Stomach (tissue), 9 donors: ENCODE measurements around the gene BRI3BP. TPM values are rescaled to one million over a fixed set of nuclear protein-coding genes. Genes with fewer than 3 reads are reported as not detected.
"Not testable (repeated sequence)": the region's sequence is repeated elsewhere in the genome, so short reads cannot be mapped to it uniquely, and the experiment has no call there.

Source experiments
- DNase-seq, 2 donors: peaks; one replicate each; pipeline versions ENCODE4 v3.0.0 to v3.0.0-alpha.2; 2013 to 2019
- H3K27ac ChIP-seq, 5 donors: fragments of 200-600 bp in 4 of 5; sonication (generic) in 4 of 5; one replicate each; pipeline ENCODE4 v1.5.1; 2013 to 2019; ENCODE audit warnings: mild to moderate bottlenecking in 1 of 5, moderate library complexity in 1 of 5
- H3K27me3 ChIP-seq, 3 donors: fragments of 200-600 bp; sonication (generic); one replicate each; pipeline ENCODE4 v1.5.1; 2017 to 2019; ENCODE audit warnings: mixed run types in 1 of 3
- H3K36me3 ChIP-seq, 4 donors: fragments of 200-600 bp; sonication (generic); 1 replicate in 3 of 4; 2 replicates in 1 of 4; pipeline ENCODE4 v1.5.1; 2016 to 2019
- H3K4me1 ChIP-seq, 4 donors: fragments of 200-600 bp; sonication (generic); one replicate each; pipeline ENCODE4 v1.5.1; 2016 to 2019
- H3K4me3 ChIP-seq, 4 donors: fragments of 200-600 bp; sonication (generic) in 3 of 4; one replicate each; pipeline ENCODE4 v1.5.1; 2016 to 2019; ENCODE audit warnings: mild to moderate bottlenecking in 1 of 4
- H3K9me3 ChIP-seq, 4 donors: fragments of 200-600 bp; sonication (generic); one replicate each; pipeline ENCODE4 v1.5.1; 2016 to 2019
- EP300 ChIP-seq: sonication (generic); formaldehyde crosslinking; IDR thresholded peaks from one replicate; pipeline ENCODE4 v1.6.1; 2017; ENCODE audit warnings: antibody characterized with exemption
- POLR2A ChIP-seq, 4 donors: fragments of 450-650 bp; IDR thresholded peaks; one replicate each; pipeline ENCODE4 v1.6.1; 2016; ENCODE audit warnings: antibody characterized with exemption in 4 of 4, control low read depth in 2 of 4, mild to moderate bottlenecking in 1 of 4, moderate library complexity in 1 of 4
- POLR2AphosphoS5 ChIP-seq, 3 donors: sonication (generic); formaldehyde crosslinking; IDR thresholded peaks; one replicate each; pipeline ENCODE4 v1.6.1; 2016; ENCODE audit warnings: antibody characterized with exemption in 3 of 3
- WGBS, 5 donors: extraction: QIAGEN DNeasy Blood & Tissue Kit in 3 of 5; methylation state at CpG; one replicate each; pipeline versions ENCODE4 v1.1.5 to v1.1.7; 2013 to 2018; 5-methylcytosine and 5-hydroxymethylcytosine counted together
- intact Hi-C: fragments of 100-400 bp; cut with DNase I; formaldehyde crosslinking; loops from one replicate; pipeline ENCODE4 v1.15.1; 2023; ENCODE audit warnings: low total_unique reads
- polyA plus RNA-seq, 3 donors: library from polyadenylated mRNA; stranded (reverse); fragments of 200-250 nt; gene quantifications; one replicate each; pipeline ENCODE4 v1.2.3, GENCODE V29; 2013
- small RNA-seq, 4 donors: library from RNA; depleted of rRNA; stranded (forward); fragments of <200 nt; gene quantifications; one replicate each; pipeline ENCODE3, GENCODE V24; 2016
- total RNA-seq, 5 donors: library from RNA; depleted of rRNA; stranded (reverse); fragments of >200 nt; gene quantifications; one replicate each; pipeline versions ENCODE4 v1.1.0 to v1.2.3, GENCODE V29; 2014 to 2016
- TF ChIP-seq, protein P1 (sequence below), 7 experiments: fragments of 450-650 bp in 4 of 7; fragments of 200-600 bp in 3 of 7; sonication (generic) in 3 of 7; IDR thresholded peaks; one replicate each; pipeline ENCODE4 v1.5.1; 2016 to 2019; ENCODE audit warnings: antibody characterized with exemption in 7 of 7, control low read depth in 2 of 7, mild to moderate bottlenecking in 1 of 7
- donor health status: healthy with polysubstance abuse.
- donor health status: Bipolar disorder and iron deficiency.
- donor health status: healthy.

BRI3BP gene
- total and polyA plus RNA-seq, 8 donors = 1.2 to 24.3 (median 4.1) TPM

DNA sequence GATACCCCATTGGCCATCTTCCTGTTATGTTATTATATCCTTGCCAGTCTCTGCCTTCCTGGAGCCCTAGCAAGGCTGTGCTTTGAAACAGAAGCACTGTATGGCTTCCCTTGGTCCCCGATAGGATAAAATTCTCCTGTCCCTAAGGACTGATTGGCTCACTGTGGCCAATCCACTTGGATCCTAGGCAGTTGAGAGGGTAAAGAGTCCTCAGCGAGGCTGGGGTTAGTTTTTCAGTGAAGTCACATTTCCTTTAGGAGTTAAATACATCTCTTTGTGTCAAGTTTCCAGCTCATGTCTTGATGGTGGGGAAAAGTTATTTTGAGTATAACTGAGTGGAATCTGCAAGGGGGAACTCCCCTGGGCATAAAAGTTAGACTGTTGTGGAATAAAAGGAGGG lies 79.1 kb downstream of the BRI3BP start:
- Histone ChIP-seq H3K36me3 (peaks cover 7 to 45% (median 39%) of the 10 kb centered on the region in 4 donors), H3K9me3 (no peaks in the 10 kb centered on the region), H3K4me1 (peaks cover 0 to 22% (median 15%) of the 10 kb centered on the region in 4 donors), H3K27me3 (no peaks in the 10 kb centered on the region), H3K4me3 (no peak overlapping the region), H3K27ac (no peak overlapping the region)
- TF ChIP-seq POLR2AphosphoS5 (IDR thresholded peaks at IDR 0.05) = no peak
- TF ChIP-seq, protein P1, sequence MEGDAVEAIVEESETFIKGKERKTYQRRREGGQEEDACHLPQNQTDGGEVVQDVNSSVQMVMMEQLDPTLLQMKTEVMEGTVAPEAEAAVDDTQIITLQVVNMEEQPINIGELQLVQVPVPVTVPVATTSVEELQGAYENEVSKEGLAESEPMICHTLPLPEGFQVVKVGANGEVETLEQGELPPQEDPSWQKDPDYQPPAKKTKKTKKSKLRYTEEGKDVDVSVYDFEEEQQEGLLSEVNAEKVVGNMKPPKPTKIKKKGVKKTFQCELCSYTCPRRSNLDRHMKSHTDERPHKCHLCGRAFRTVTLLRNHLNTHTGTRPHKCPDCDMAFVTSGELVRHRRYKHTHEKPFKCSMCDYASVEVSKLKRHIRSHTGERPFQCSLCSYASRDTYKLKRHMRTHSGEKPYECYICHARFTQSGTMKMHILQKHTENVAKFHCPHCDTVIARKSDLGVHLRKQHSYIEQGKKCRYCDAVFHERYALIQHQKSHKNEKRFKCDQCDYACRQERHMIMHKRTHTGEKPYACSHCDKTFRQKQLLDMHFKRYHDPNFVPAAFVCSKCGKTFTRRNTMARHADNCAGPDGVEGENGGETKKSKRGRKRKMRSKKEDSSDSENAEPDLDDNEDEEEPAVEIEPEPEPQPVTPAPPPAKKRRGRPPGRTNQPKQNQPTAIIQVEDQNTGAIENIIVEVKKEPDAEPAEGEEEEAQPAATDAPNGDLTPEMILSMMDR (IDR thresholded peaks at IDR 0.05) = no peak
- no peak for TF ChIP-seq POLR2A (IDR thresholded peaks at IDR 0.05)
- TF ChIP-seq EP300 = no peak
- WGBS, 5 donors = 87 to 97% (median 91%) methylated on average over 2 of the region's 2 CpGs
- intact Hi-C loops = no loop called here
- no peak for DNase-seq

DNA sequence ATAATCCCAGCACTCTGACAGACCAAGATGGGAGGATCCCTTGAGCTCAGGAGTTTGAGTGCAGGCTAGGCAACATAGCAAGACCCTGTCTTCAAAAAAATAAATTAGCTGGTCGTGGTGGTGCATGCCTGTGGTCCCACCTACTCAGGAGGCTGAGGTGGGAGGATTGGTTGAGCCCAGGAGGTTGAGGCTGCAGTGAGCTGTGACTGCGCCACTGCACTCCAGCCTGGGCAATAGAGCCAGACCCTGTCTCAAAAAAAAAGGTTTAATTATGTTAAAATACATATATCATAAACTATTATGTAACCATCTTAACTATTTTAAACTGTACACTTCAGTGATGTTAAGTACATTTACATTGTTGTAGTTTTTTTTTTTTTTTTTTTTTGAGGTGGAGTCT lies 80.8 kb downstream of the BRI3BP start:
- H3K9me3 ChIP-seq, DNase-seq, H3K4me1 ChIP-seq, H3K4me3 ChIP-seq, H3K27me3 ChIP-seq, intact Hi-C loops, H3K27ac ChIP-seq: not testable (repeated sequence)
- 81 to 95% (median 91%) methylated on average over 2 of the region's 2 CpGs for WGBS, 5 donors
- H3K36me3 ChIP-seq = peaks cover 13 to 63% (median 56%) of the 10 kb centered on the region in 4 donors

DNA sequence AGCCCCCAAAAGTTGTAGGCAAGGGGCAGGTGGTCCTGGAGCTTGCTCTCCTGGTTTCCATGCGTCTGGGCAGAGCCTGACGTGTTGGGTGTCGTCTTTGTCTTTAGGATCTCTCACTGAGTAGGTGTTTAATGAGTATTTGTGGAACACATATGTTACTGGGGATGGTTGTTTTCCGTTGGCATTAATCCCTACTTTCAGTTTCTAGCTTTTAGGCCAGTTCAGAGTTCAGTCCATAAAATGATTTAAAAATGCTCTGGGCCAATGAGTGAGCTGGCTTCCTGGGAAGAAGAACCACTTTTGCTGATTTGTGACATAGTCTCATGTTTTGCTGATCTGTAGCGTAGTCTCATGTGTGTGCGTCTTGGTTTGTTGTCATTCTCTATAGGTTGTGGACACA lies 82.7 kb downstream of the BRI3BP start:
- no peak overlapping the region for H3K27ac ChIP-seq
- H3K36me3 ChIP-seq = peaks cover 13 to 76% (median 67%) of the 10 kb centered on the region in 4 donors
- no peak for TF ChIP-seq EP300
- TF ChIP-seq POLR2A (IDR thresholded peaks at IDR 0.05) = no peak
- no peaks in the 10 kb centered on the region for H3K27me3 ChIP-seq
- H3K9me3 ChIP-seq = no peaks in the 10 kb centered on the region
- 83 to 97% (median 93%) methylated on average over 6 of the region's 6 CpGs for WGBS, 5 donors
- intact Hi-C loops = no loop called here
- DNase-seq = no peak
- no peak overlapping the region for H3K4me3 ChIP-seq
- no peaks in the 10 kb centered on the region for H3K4me1 ChIP-seq

DNA sequence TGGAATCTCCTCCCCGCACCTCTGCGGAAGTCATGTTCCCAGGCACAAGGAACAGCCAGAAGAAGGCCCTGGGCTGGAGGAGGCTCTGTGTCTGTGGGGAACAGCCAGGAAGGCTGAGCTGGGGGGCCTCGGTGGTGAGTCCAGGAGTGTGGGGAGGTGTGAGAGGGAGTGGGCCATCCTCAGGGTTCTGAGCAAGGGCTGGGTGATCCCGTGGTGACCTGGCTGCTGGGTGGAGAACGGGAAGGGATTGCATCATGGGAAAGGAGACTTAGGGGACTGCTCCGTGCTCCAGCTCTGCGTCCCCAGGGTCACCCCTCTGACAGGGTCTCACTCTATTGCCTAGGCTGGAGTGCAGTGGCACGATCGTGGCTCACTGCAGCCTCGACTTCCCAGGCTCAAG lies 85.6 kb downstream of the BRI3BP start:
- intact Hi-C loops = no loop called here
- no peaks in the 10 kb centered on the region for H3K9me3 ChIP-seq
- H3K27me3 ChIP-seq = no peaks in the 10 kb centered on the region
- H3K4me1 ChIP-seq = no peaks in the 10 kb centered on the region
- no peak overlapping the region for H3K27ac ChIP-seq
- TF ChIP-seq POLR2A (IDR thresholded peaks at IDR 0.05) = no peak
- no peak for TF ChIP-seq POLR2AphosphoS5 (IDR thresholded peaks at IDR 0.05)
- TF ChIP-seq, protein P1 (IDR thresholded peaks at IDR 0.05) = no peak
- TF ChIP-seq EP300 = no peak
- DNase-seq = no peak
- WGBS, 5 donors = 83 to 95% (median 87%) methylated on average over 10 of the region's 10 CpGs
- no peak overlapping the region for H3K4me3 ChIP-seq
- H3K36me3 ChIP-seq = peaks cover 13 to 92% (median 79%) of the 10 kb centered on the region in 4 donors

DNA sequence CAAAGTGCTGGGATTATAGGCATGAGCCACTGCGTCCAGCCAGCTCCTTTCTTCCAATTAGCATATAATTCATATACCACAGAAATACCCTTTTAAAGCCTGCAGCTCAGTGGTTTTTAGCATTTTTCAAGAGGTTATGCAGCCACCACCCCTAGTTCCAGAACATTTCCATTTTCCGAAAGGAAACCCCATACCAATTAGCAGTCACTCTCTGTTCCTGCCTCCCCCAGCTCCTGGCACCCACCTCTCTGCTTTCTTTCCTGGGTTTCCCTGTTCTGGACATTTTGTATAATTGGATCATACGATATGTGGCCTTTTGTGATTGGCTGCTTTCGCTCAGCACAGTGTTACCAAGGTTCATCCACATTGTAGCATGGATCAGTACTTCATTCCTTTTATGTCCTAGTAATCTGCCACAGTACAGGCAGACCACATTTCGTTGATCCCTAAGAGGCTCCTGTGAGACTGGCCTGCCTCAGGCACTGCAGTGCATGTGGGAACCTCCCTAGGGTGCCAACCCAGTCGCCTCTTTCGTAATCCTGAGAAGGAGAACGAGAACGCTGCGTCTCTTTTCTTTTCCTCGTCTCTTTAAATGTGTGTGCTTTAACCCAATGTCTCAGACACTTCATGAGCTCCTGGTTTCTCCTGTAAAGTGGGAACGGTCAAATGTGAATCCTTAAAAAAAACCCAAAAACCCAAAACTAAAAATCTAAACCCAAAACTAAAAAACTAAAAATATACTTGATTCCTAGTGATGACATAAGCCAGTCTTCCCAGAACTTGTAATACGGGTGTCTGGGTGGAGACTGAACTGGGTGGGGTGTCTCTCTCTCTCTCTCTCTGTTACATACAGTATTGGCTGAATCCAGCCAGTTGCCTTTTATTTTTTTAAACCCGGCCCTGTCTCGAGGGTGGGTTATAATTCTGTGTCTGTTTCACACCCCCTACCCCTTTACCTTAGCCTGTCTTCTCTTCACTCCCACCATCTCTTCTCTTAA lies 86.5 kb downstream of the BRI3BP start:
- DNase-seq = no peak
- TF ChIP-seq POLR2AphosphoS5 (IDR thresholded peaks at IDR 0.05) (no peak), POLR2A (IDR thresholded peaks at IDR 0.05) (no peak), EP300 (no peak)
- TF ChIP-seq, protein P1 (IDR thresholded peaks at IDR 0.05) = no peak
- Histone ChIP-seq H3K27ac (no peak overlapping the region), H3K4me3 (no peak overlapping the region), H3K36me3 (peaks cover 13 to 96% (median 83%) of the 10 kb centered on the region in 4 donors), H3K27me3 (no peaks in the 10 kb centered on the region), H3K4me1 (no peaks in the 10 kb centered on the region), H3K9me3 (no peaks in the 10 kb centered on the region)
- whole genome bisulfite sequencing, 5 donors = 81 to 93% (median 89%) methylated on average over 15 of the region's 15 CpGs
- intact Hi-C loops = no loop called here

Small RNA genes lying within 50 kb of the gene (small RNA-seq; reads per million reads assigned to genes)
- gene AC122688.1 = 0 reads per million in 4 donors

Other genes with a start within 250 kb of the BRI3BP start
- gene SCARB1, start 129.8 kb upstream of the BRI3BP start, total RNA-seq = 10 to 100 TPM in 2 of 5 donors, 1 to 10 TPM in 3; 2.9 to 63.7 (median 8.3) TPM
- gene SCARB1, start 129.8 kb upstream of the BRI3BP start, polyA plus RNA-seq = 10 to 100 TPM in 1 of 3 donors, 1 to 10 TPM in 2; 6.7 to 19.4 (median 9.3) TPM
- gene UBC, start 79.0 kb upstream of the BRI3BP start, total RNA-seq = 1,000 to 10,000 TPM in 3 of 5 donors, 100 to 1,000 TPM in 2; 409 to 1,431 (median 1,065) TPM
- gene UBC, start 79.0 kb upstream of the BRI3BP start, polyA plus RNA-seq = 1,000 to 10,000 TPM in 1 of 3 donors, 100 to 1,000 TPM in 2; 875 to 1,080 (median 957) TPM
- 10 to 100 TPM in 3 of 5 donors, 1 to 10 TPM in 2; 1.8 to 22.0 (median 17.4) TPM for gene DHX37, start 4.5 kb upstream of the BRI3BP start, total RNA-seq
- 10 to 100 TPM in 1 of 3 donors, 1 to 10 TPM in 2; 6.6 to 10.5 (median 8.3) TPM for gene DHX37, start 4.5 kb upstream of the BRI3BP start, polyA plus RNA-seq
- 10 to 100 TPM; 23.9 to 56.5 (median 26.3) TPM for gene AACS, start 71.8 kb downstream of the BRI3BP start, total RNA-seq
- 10 to 100 TPM; 15.0 to 20.2 (median 17.9) TPM for gene AACS, start 71.8 kb downstream of the BRI3BP start, polyA plus RNA-seq
- 1 to 10 TPM in 2 of 5 donors, under 1 TPM in 2, not detected in 1; under 0.01 to 3.1 (median 0.95) TPM for gene TMEM132B, start 192.7 kb downstream of the BRI3BP start, total RNA-seq
- gene TMEM132B, start 192.7 kb downstream of the BRI3BP start, polyA plus RNA-seq = under 1 TPM; 0.12 to 0.35 (median 0.15) TPM